HG03469 (cell line): ENCODE results near the gene RAP2B.
"Not testable (repeated sequence)": the region's sequence is repeated elsewhere in the genome, so short reads cannot be mapped to it uniquely, and the experiment has no call there.

Experiments used
- ATAC-seq: cut with Tn5 transposase; IDR thresholded peaks from one replicate; pipeline ENCODE4 v1.9.1; 2021; ENCODE audit warnings: mild to moderate bottlenecking, moderate library complexity, moderate number of reproducible peaks; ENCODE audit not compliant: unreplicated experiment

RAP2B gene

GRCh38 chr3:153192327-153192726, 30.3 kb downstream of the RAP2B start:
- no peak for ATAC-seq

GRCh38 chr3:153193786-153194476, 31.9 kb downstream of the RAP2B start:
- not testable (repeated sequence) for ATAC-seq

GRCh38 chr3:153195349-153195879, 33.4 kb downstream of the RAP2B start:
- ATAC-seq, result no peak

GRCh38 chr3:153209596-153209995, 47.6 kb downstream of the RAP2B start:
- no peak for ATAC-seq

GRCh38 chr3:153210146-153210545, 48.1 kb downstream of the RAP2B start:
- ATAC-seq, result no peak

GRCh38 chr3:153210660-153211059, 48.6 kb downstream of the RAP2B start:
- ATAC-seq, result no peak

GRCh38 chr3:153215497-153215896, 53.5 kb downstream of the RAP2B start:
- ATAC-seq, result no peak

- ATAC-seq, result no peak
Observed at GRCh38 chr3:153215966-153216365, 53.9 kb downstream of the RAP2B start.

- ATAC-seq, result no peak
Observed at GRCh38 chr3:153216928-153217327, 54.9 kb downstream of the RAP2B start.

GRCh38 chr3:153219146-153219545, 57.1 kb downstream of the RAP2B start:
- no peak for ATAC-seq
